Neural progenitor cell (in vitro differentiated cells): ENCODE measurements around the gene NDN. TPM values are rescaled to one million over a fixed set of nuclear protein-coding genes. Genes with fewer than 3 reads are reported as not detected.

Experiments
- DNase-seq: peaks from one replicate; pipeline ENCODE4 v3.0.0-alpha.2; 2016; ENCODE audit warnings: low spot score
- H2AFZ ChIP-seq: fragments of 200-600 bp; sonication (generic); replicated peaks from 2 replicates; pipeline ENCODE4 v1.6.1; 2016; ENCODE audit warnings: antibody characterized with exemption
- H3F3A ChIP-seq: fragments of 200-600 bp; sonication (generic); 2 replicates; pipeline ENCODE4 v1.6.1; 2016; ENCODE audit warnings: antibody characterized with exemption, low read depth
- H3K27ac ChIP-seq: fragments of 200-600 bp; sonication (generic); 2 replicates; pipeline ENCODE4 v1.5.1; 2016; ENCODE audit warnings: mild to moderate bottlenecking
- H3K27me3 ChIP-seq: fragments of 200-600 bp; sonication (generic); 2 replicates; pipeline ENCODE4 v1.6.1; 2016; ENCODE audit warnings: mild to moderate bottlenecking, moderate library complexity
- H3K36me3 ChIP-seq: fragments of 200-600 bp; sonication (generic); 2 replicates; pipeline ENCODE4 v1.5.1; 2016
- H3K4me1 ChIP-seq: fragments of 200-600 bp; sonication (generic); 2 replicates; pipeline ENCODE4 v1.6.1; 2016; ENCODE audit warnings: mixed run types
- H3K4me2 ChIP-seq: fragments of 200-600 bp; sonication (generic); 2 replicates; pipeline ENCODE4 v1.6.1; 2016
- H3K4me3 ChIP-seq: fragments of 200-600 bp; sonication (generic); 2 replicates; pipeline ENCODE4 v1.5.1; 2016
- H3K79me2 ChIP-seq: fragments of 200-600 bp; sonication (generic); 2 replicates; pipeline ENCODE4 v1.6.1; 2016; ENCODE audit warnings: low read depth
- H3K9ac ChIP-seq: fragments of 200-600 bp; sonication (generic); 2 replicates; pipeline ENCODE4 v1.6.1; 2016
- H3K9me3 ChIP-seq: fragments of 200-600 bp; sonication (generic); 2 replicates; pipeline ENCODE4 v1.5.1; 2016; ENCODE audit warnings: low read depth
- H4K20me1 ChIP-seq: fragments of 200-600 bp; sonication (generic); 2 replicates; pipeline ENCODE4 v1.6.1; 2016; ENCODE audit warnings: low read depth
- H3K27ac Mint-ChIP-seq: 3 replicates; pipeline ENCODE4 v1.8.0; 2021; ENCODE audit warnings: mixed read lengths
- H3K27me3 Mint-ChIP-seq: 2 replicates; pipeline ENCODE4 v1.8.0; 2022; ENCODE audit warnings: low read depth, mild to moderate bottlenecking, inconsistent platforms, moderate library complexity, mixed read lengths; ENCODE audit not compliant: insufficient read depth
- H3K36me3 Mint-ChIP-seq: 3 replicates; pipeline ENCODE4 v1.8.0; 2021; ENCODE audit warnings: mixed read lengths
- H3K4me1 Mint-ChIP-seq: 3 replicates; pipeline ENCODE4 v1.8.0; 2021; ENCODE audit warnings: mixed read lengths
- H3K4me3 Mint-ChIP-seq: 3 replicates; pipeline ENCODE4 v1.8.0; 2021; ENCODE audit warnings: mild to moderate bottlenecking, moderate library complexity, mixed read lengths
- H3K9me3 Mint-ChIP-seq: 3 replicates; pipeline ENCODE4 v1.8.0; 2020; ENCODE audit warnings: mixed read lengths
- EZH2 ChIP-seq: fragments of 200-600 bp; sonication (generic); IDR thresholded peaks from 2 replicates; pipeline ENCODE4 v1.6.1; 2017; ENCODE audit warnings: antibody characterized with exemption, mild to moderate bottlenecking, moderate library complexity
- EZH2phosphoT487 ChIP-seq: fragments of 200-600 bp; sonication (generic); IDR thresholded peaks from 2 replicates; pipeline ENCODE4 v1.6.1; 2017; ENCODE audit warnings: antibody characterized with exemption
- total RNA-seq: library from RNA; depleted of rRNA; stranded (reverse); fragments of >200 nt; gene quantifications from 2 replicates; pipeline ENCODE4 v1.2.3, GENCODE V29; 2015; ENCODE audit warnings: low replicate concordance
- TF ChIP-seq, protein P1 (sequence below): fragments of 200-600 bp; sonication (generic); IDR thresholded peaks from 2 replicates; pipeline ENCODE4 v1.5.1; 2017; ENCODE audit warnings: antibody characterized with exemption, mild to moderate bottlenecking

NDN gene
- total RNA-seq, 1 donor from 2014 or later, result 70.9 TPM

DNA sequence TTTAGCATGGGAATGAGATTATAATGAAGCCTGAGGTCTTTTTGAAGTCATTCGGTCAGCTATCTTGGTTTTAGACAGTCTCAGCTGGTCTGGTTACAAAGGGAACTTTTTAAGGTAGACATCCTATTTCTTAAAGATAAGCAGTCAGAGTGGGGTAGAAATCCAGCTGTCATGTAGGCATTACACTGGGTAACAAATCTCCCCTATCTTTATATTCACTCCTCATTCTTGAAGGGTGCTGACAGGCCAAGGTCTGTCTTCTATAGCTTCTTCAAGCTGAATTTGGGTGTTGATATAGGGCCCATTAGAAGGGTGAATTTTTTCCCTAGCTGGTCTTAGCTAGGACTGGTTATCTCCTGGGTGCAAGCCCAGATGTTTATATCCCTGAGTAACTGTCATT, 21.2 kb upstream of the NDN start:
- no peak overlapping the region for H3K27ac ChIP-seq
- TF ChIP-seq EZH2, result no peak
- TF ChIP-seq, protein P1, sequence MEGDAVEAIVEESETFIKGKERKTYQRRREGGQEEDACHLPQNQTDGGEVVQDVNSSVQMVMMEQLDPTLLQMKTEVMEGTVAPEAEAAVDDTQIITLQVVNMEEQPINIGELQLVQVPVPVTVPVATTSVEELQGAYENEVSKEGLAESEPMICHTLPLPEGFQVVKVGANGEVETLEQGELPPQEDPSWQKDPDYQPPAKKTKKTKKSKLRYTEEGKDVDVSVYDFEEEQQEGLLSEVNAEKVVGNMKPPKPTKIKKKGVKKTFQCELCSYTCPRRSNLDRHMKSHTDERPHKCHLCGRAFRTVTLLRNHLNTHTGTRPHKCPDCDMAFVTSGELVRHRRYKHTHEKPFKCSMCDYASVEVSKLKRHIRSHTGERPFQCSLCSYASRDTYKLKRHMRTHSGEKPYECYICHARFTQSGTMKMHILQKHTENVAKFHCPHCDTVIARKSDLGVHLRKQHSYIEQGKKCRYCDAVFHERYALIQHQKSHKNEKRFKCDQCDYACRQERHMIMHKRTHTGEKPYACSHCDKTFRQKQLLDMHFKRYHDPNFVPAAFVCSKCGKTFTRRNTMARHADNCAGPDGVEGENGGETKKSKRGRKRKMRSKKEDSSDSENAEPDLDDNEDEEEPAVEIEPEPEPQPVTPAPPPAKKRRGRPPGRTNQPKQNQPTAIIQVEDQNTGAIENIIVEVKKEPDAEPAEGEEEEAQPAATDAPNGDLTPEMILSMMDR, result no peak
- TF ChIP-seq EZH2phosphoT487, result no peak
- Mint-ChIP-seq H3K27me3 (no peaks in the 10 kb centered on the region), H3K4me1 (no peaks in the 10 kb centered on the region), H3K9me3 (peaks cover 4% of the 10 kb centered on the region), H3K4me3 (no peak overlapping the region), H3K36me3 (no peaks in the 10 kb centered on the region), H3K27ac (no peak overlapping the region)
- DNase-seq, result no peak
- H3K4me2 ChIP-seq, result no peak overlapping the region
- no peaks in the 10 kb centered on the region for H3K4me1 ChIP-seq
- no peaks in the 10 kb centered on the region for H3K79me2 ChIP-seq
- peaks cover 6% of the 10 kb centered on the region for H3K9me3 ChIP-seq
- H3K4me3 ChIP-seq, result no peak overlapping the region
- H3F3A ChIP-seq, result no peaks in the 10 kb centered on the region
- H4K20me1 ChIP-seq, result no peaks in the 10 kb centered on the region
- no peak overlapping the region for H2AFZ ChIP-seq
- H3K27me3 ChIP-seq, result no peaks in the 10 kb centered on the region
- H3K9ac ChIP-seq, result no peak overlapping the region
- H3K36me3 ChIP-seq, result no peaks in the 10 kb centered on the region

DNA sequence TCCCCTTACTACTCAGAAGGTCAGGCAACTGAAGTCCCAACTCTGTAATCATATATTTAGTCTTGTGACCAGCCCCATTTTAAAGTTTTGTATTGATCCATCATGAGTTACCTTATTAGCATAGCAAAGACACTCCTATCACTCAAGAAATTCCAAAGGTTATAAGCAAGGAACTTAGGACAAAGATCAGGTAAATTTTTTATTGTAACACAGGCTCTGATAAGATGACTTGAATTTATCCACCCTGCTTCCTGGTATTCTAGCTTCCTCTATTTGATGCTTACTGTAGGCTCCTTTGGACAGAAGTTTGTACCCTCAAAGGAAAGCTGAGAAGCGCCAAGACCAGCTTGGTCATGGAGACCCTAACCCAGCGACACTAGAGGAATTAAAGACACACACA, 8.2 kb upstream of the NDN start:
- no peak overlapping the region for H3K27ac Mint-ChIP-seq
- no peak overlapping the region for H3K4me3 ChIP-seq
- H3K4me1 ChIP-seq, result peaks cover 5% of the 10 kb centered on the region
- H3K27me3 Mint-ChIP-seq, result peaks cover 6% of the 10 kb centered on the region
- no peaks in the 10 kb centered on the region for H4K20me1 ChIP-seq
- no peaks in the 10 kb centered on the region for H3K79me2 ChIP-seq
- H3K4me3 Mint-ChIP-seq, result no peak overlapping the region
- peaks cover 13% of the 10 kb centered on the region for H3K4me1 Mint-ChIP-seq
- no peaks in the 10 kb centered on the region for H3K9me3 ChIP-seq
- no peaks in the 10 kb centered on the region for H3F3A ChIP-seq
- H2AFZ ChIP-seq, result no peak overlapping the region
- no peak overlapping the region for H3K27ac ChIP-seq
- H3K36me3 Mint-ChIP-seq, result no peaks in the 10 kb centered on the region
- peaks cover 26% of the 10 kb centered on the region for H3K9me3 Mint-ChIP-seq
- H3K9ac ChIP-seq, result no peak overlapping the region
- H3K36me3 ChIP-seq, result no peaks in the 10 kb centered on the region
- H3K27me3 ChIP-seq, result no peaks in the 10 kb centered on the region
- no peak overlapping the region for H3K4me2 ChIP-seq
- TF ChIP-seq EZH2phosphoT487 (no peak), EZH2 (no peak)
- TF ChIP-seq, protein P1, result no peak
- DNase-seq, result no peak

DNA sequence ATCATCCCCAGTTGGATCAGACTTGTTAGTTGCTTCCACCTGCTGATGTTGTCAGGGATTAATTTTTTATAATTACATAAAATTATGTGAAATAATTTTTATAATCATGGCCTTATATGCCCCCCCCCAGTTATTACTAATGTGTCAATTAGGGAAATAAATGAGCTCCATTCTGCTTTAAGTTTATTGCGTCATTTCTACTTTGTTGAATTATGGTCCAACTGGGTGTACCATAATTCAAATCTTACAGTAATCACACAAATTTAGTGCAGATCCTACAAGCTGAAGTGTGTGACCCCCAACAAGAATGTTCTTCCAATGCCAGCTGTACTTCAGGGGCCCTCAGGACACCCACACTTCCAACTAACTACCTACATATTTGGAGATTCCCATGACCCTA, 7.5 kb upstream of the NDN start:
- Histone ChIP-seq H3F3A (no peaks in the 10 kb centered on the region), H3K4me3 (no peak overlapping the region), H3K9me3 (no peaks in the 10 kb centered on the region), H4K20me1 (no peaks in the 10 kb centered on the region), H3K4me1 (peaks cover 10% of the 10 kb centered on the region), H2AFZ (no peak overlapping the region), H3K36me3 (no peaks in the 10 kb centered on the region), H3K4me2 (no peak overlapping the region), H3K9ac (no peak overlapping the region), H3K27ac (no peak overlapping the region), H3K79me2 (no peaks in the 10 kb centered on the region), H3K27me3 (no peaks in the 10 kb centered on the region)
- Mint-ChIP-seq H3K36me3 (no peaks in the 10 kb centered on the region), H3K27me3 (peaks cover 6% of the 10 kb centered on the region), H3K4me1 (peaks cover 20% of the 10 kb centered on the region), H3K4me3 (no peak overlapping the region), H3K27ac (no peak overlapping the region), H3K9me3 (peaks cover 26% of the 10 kb centered on the region)
- TF ChIP-seq EZH2phosphoT487 (no peak), EZH2 (no peak)
- TF ChIP-seq, protein P1, result no peak
- DNase-seq, result no peak

DNA sequence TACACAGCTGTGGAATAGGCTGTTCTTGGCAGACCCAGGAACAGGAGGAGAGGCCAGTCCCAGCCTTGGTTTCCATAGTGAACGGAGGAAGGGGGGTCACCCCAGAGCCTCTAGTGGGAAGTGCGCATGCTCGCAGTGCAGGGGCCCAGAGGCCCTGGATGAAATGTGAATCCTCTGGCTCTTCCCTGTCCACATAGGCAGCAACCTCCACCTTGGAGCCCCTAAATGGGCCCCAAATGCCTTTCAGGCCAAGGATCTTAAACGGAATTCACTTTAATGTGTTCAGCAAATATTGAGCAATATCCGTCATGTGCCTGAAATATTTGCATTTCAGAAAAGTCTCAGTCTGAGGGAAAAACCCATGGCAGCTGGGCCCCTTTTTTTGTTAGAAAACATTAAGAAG, 3.3 kb upstream of the NDN start:
- peak overlapping the region; percentile 72 for H2AFZ ChIP-seq
- H4K20me1 ChIP-seq, result peaks cover 6% of the 10 kb centered on the region
- H3K36me3 ChIP-seq, result no peaks in the 10 kb centered on the region
- no peaks in the 10 kb centered on the region for H3K27me3 ChIP-seq
- H3K4me3 ChIP-seq, result no peak overlapping the region
- H3K27ac ChIP-seq, result no peak overlapping the region
- H3K36me3 Mint-ChIP-seq, result no peaks in the 10 kb centered on the region
- H3K4me3 Mint-ChIP-seq, result peak overlapping the region; percentile 10
- peaks cover 10% of the 10 kb centered on the region for H3K4me1 ChIP-seq
- peaks cover 7% of the 10 kb centered on the region for H3K79me2 ChIP-seq
- H3K27me3 Mint-ChIP-seq, result peaks cover 8% of the 10 kb centered on the region
- peak; percentile 83 for DNase-seq
- peak overlapping the region; percentile 47 for H3K4me2 ChIP-seq
- no peaks in the 10 kb centered on the region for H3K9me3 ChIP-seq
- peak overlapping the region; percentile 78 for H3K27ac Mint-ChIP-seq
- no peaks in the 10 kb centered on the region for H3F3A ChIP-seq
- H3K9me3 Mint-ChIP-seq, result peaks cover 23% of the 10 kb centered on the region
- peaks cover 35% of the 10 kb centered on the region for H3K4me1 Mint-ChIP-seq
- H3K9ac ChIP-seq, result no peak overlapping the region
- TF ChIP-seq, protein P1, result no peak
- TF ChIP-seq EZH2phosphoT487, result no peak
- no peak for TF ChIP-seq EZH2
